Measurements from ENCODE around the gene EFCAB6.

DNA sequence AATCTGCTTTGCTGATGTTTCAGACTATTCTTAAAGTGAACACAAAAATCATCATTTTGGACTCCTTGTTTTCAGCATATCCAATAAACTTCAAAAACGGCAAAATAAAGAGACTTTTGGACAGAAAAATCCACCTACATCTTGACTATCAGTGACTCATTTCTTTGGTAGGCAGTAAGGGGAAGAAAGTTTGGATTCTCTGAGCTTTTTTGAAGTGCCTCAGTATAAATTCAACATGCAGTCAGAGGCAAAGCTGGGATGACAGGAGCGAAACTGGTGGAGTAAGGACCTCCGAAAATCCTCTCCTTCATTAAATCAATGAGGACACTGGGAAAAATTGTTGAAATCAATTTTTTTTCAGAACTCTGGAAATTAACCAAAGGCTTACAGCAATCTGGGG, 29.7 kb downstream of the EFCAB6 start:
- TF ChIP-seq, protein P1, sequence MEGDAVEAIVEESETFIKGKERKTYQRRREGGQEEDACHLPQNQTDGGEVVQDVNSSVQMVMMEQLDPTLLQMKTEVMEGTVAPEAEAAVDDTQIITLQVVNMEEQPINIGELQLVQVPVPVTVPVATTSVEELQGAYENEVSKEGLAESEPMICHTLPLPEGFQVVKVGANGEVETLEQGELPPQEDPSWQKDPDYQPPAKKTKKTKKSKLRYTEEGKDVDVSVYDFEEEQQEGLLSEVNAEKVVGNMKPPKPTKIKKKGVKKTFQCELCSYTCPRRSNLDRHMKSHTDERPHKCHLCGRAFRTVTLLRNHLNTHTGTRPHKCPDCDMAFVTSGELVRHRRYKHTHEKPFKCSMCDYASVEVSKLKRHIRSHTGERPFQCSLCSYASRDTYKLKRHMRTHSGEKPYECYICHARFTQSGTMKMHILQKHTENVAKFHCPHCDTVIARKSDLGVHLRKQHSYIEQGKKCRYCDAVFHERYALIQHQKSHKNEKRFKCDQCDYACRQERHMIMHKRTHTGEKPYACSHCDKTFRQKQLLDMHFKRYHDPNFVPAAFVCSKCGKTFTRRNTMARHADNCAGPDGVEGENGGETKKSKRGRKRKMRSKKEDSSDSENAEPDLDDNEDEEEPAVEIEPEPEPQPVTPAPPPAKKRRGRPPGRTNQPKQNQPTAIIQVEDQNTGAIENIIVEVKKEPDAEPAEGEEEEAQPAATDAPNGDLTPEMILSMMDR (IDR thresholded peaks at IDR 0.05; ENCODE audit: low read depth, low read length, missing input control): no peak
- no peak for TF ChIP-seq RAD21 (IDR thresholded peaks at IDR 0.05)
- no peak for TF ChIP-seq SP1 (IDR thresholded peaks at IDR 0.05)
- TF ChIP-seq YY1 (IDR thresholded peaks at IDR 0.05): no peak
- no peak for TF ChIP-seq TAF1 (conservative IDR thresholded peaks at IDR 0.05)
- TF ChIP-seq, protein P2, sequence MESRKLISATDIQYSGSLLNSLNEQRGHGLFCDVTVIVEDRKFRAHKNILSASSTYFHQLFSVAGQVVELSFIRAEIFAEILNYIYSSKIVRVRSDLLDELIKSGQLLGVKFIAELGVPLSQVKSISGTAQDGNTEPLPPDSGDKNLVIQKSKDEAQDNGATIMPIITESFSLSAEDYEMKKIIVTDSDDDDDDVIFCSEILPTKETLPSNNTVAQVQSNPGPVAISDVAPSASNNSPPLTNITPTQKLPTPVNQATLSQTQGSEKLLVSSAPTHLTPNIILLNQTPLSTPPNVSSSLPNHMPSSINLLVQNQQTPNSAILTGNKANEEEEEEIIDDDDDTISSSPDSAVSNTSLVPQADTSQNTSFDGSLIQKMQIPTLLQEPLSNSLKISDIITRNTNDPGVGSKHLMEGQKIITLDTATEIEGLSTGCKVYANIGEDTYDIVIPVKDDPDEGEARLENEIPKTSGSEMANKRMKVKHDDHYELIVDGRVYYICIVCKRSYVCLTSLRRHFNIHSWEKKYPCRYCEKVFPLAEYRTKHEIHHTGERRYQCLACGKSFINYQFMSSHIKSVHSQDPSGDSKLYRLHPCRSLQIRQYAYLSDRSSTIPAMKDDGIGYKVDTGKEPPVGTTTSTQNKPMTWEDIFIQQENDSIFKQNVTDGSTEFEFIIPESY (IDR thresholded peaks at IDR 0.05): no peak
- TF ChIP-seq, protein P3, sequence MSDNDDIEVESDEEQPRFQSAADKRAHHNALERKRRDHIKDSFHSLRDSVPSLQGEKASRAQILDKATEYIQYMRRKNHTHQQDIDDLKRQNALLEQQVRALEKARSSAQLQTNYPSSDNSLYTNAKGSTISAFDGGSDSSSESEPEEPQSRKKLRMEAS (IDR thresholded peaks at IDR 0.05): no peak
- no peak for TF ChIP-seq EGR1 (IDR thresholded peaks at IDR 0.05; ENCODE audit: low read depth in 2 of 2)
